Measurements from ENCODE around the gene MYO9A. TPM values are rescaled to one million over a fixed set of nuclear protein-coding genes. Genes with fewer than 3 reads are reported as not detected.

MYO9A gene
- total and polyA plus RNA-seq, 10 of the 15 experiments (the other 5 are each of a cell fraction or from before 2014, with no cell fraction given): 3.3 to 25.3 (median 12.2) TPM

- Histone ChIP-seq H3K4me3 (no peak overlapping the region), H3K9me3 (replicated peaks; ENCODE audit: control insufficient read depth, insufficient read depth, low read length) (no peaks in the 10 kb centered on the region), H3K4me1 (ENCODE audit: control insufficient read depth, insufficient read depth, low read length) (no peaks in the 10 kb centered on the region), H3K27me3 (replicated peaks in 1 of 2; ENCODE audit: control insufficient read depth in 2 of 2, insufficient read depth in 2 of 2, low read length in 1 of 2) (no peaks in the 10 kb centered on the region), H3K4me2 (ENCODE audit: control insufficient read depth, insufficient read depth) (no peak overlapping the region), H3K79me2 (ENCODE audit: control insufficient read depth, insufficient read depth, low read length) (no peaks in the 10 kb centered on the region), H4K20me1 (ENCODE audit: control insufficient read depth, insufficient read depth) (no peaks in the 10 kb centered on the region), H2AFZ (ENCODE audit: control insufficient read depth, low read depth, low read length) (no peak overlapping the region), H3K9ac (ENCODE audit: control insufficient read depth, insufficient read depth, low read length) (no peak overlapping the region), H3K36me3 (ENCODE audit: control insufficient read depth in 2 of 2, insufficient read depth in 2 of 2, low read length in 1 of 2) (no peaks in the 10 kb centered on the region), H3K27ac (ENCODE audit: control insufficient read depth, insufficient read depth) (no peak overlapping the region)
- DNase-seq (ENCODE audit: low read depth, low spot score) (no peak), ATAC-seq (no peak), FAIRE-seq (no peak)
- ChIA-PET SMC1A (ENCODE audit: uncharacterized antibody, unreplicated experiment) (no interaction called here), RAD21 (ENCODE audit: unreplicated experiment) (no interaction called here), POLR2A (no interaction called here), CTCF (no interaction called here)
- intact Hi-C loops (cut with micrococcal nuclease; ENCODE audit: unreplicated experiment): no loop called here
- 80% methylated on average over 4 of the region's 4 CpGs for WGBS (ENCODE audit: insufficient coverage, insufficient replicate concordance, low lambda C conversion rate, missing lambda C conversion rate)
- in situ Hi-C loops (cut with MboI): no loop called here
- BruUV-seq (replicated peaks): no TSS peak
- TF ChIP-seq YBX1 (IDR thresholded peaks at IDR 0.05) (no peak), CEBPB (IDR thresholded peaks at IDR 0.05; ENCODE audit: borderline replicate concordance in 1 of 2, low read depth in 2 of 2, low read length in 2 of 2) (no peak), HDAC2 (IDR thresholded peaks at IDR 0.05) (no peak), ZBTB4 (CRISPR knock-in tag; IDR thresholded peaks at IDR 0.05) (no peak), CUX1 (IDR thresholded peaks at IDR 0.05; ENCODE audit: insufficient replicate concordance, low read depth, low read length) (no peak), SUZ12 (IDR thresholded peaks at IDR 0.05; ENCODE audit: unreplicated experiment) (no peak), CHD1 (IDR thresholded peaks at IDR 0.05; ENCODE audit: low read depth, low read length) (no peak), TAF1 (IDR thresholded peaks at IDR 0.05; ENCODE audit: borderline replicate concordance, low read depth, low read length) (no peak), USF1 (IDR thresholded peaks at IDR 0.05; ENCODE audit: borderline replicate concordance, extremely low read length, insufficient read depth, low read depth, low read length) (no peak), GATAD2B (conservative IDR thresholded peaks at IDR 0.05; ENCODE audit: low read depth) (no peak), LARP7 (IDR thresholded peaks at IDR 0.05) (no peak), IRF5 (IDR thresholded peaks at IDR 0.05; ENCODE audit: borderline replicate concordance) (no peak), HSF1 (IDR thresholded peaks at IDR 0.05; ENCODE audit: low read depth, low read length) (no peak)
Measured at GRCh38 chr15:71997691-71998090, 120.3 kb downstream of the MYO9A start.

Data from GM12878 (cell line).